Measurements from ENCODE around the gene MIR17HG.
"Not testable (repeated sequence)": the region's sequence is repeated elsewhere in the genome, so short reads cannot be mapped to it uniquely, and the experiment has no call there.

Gene MIR17HG

GRCh38 chr13:91347996-91348905 is 764 bp downstream of the MIR17HG start:
- no peak for DNase-seq

- peak; percentile 88 for DNase-seq
These were observed 1.5 kb downstream of the MIR17HG start for GRCh38 chr13:91348906-91349435.

GRCh38 chr13:91349992-91350911 is 2.8 kb downstream of the MIR17HG start:
- no peak for DNase-seq

GRCh38 chr13:91351123-91351522 is 3.6 kb downstream of the MIR17HG start:
- DNase-seq = no peak

GRCh38 chr13:91351980-91352379 is 4.5 kb downstream of the MIR17HG start:
- DNase-seq = no peak

GRCh38 chr13:91352891-91353290 is 5.4 kb downstream of the MIR17HG start:
- not testable (repeated sequence) for DNase-seq

- no peak for DNase-seq
These were observed 6.0 kb downstream of the MIR17HG start for GRCh38 chr13:91353494-91353893.

- DNase-seq = no peak
These were observed 7.8 kb downstream of the MIR17HG start for GRCh38 chr13:91355099-91355825.

- no peak for DNase-seq
These were observed 8.6 kb downstream of the MIR17HG start for GRCh38 chr13:91355826-91356710.

GRCh38 chr13:91356919-91357612 is 9.6 kb downstream of the MIR17HG start:
- no peak for DNase-seq

- no peak for DNase-seq
These were observed 10.3 kb downstream of the MIR17HG start for GRCh38 chr13:91357613-91358386.

- peak; percentile 45 for DNase-seq
These were observed 10.9 kb downstream of the MIR17HG start for GRCh38 chr13:91358387-91358782.

- peak; percentile 46 for DNase-seq
These were observed 11.6 kb downstream of the MIR17HG start for GRCh38 chr13:91359111-91359510.

- DNase-seq = no peak
These were observed 12.1 kb downstream of the MIR17HG start for GRCh38 chr13:91359631-91360030.

- no peak for DNase-seq
These were observed 12.8 kb downstream of the MIR17HG start for GRCh38 chr13:91360246-91360751.

- DNase-seq = no peak
These were observed 14.3 kb downstream of the MIR17HG start for GRCh38 chr13:91361755-91362271.

GRCh38 chr13:91362908-91363307 is 15.4 kb downstream of the MIR17HG start:
- DNase-seq = no peak

GRCh38 chr13:91368101-91368500 is 20.6 kb downstream of the MIR17HG start:
- DNase-seq = no peak

- DNase-seq = no peak
These were observed 21.4 kb downstream of the MIR17HG start for GRCh38 chr13:91368676-91369440.
